MM.1S (cell line): ENCODE results near the gene KCNC3.

ENCODE experiments used
- DNase-seq: peaks from one replicate; pipeline ENCODE4 v3.0.0-alpha.2; 2015
- H2AFZ ChIP-seq: fragments of 300-600 bp; sonication (generic); 2 replicates; pipeline ENCODE4 v1.6.0; 2016; ENCODE audit warnings: antibody characterized with exemption, low read length
- H3F3A ChIP-seq: fragments of 300-600 bp; sonication (generic); 2 replicates; pipeline ENCODE4 v1.6.1; 2016; ENCODE audit warnings: mild to moderate bottlenecking, antibody characterized with exemption, low read length, moderate library complexity, mixed read lengths; ENCODE audit not compliant: insufficient read depth
- H3K27ac ChIP-seq: fragments of 300-600 bp; sonication (generic); 2 replicates; pipeline ENCODE4 v1.5.1; 2016; ENCODE audit warnings: mild to moderate bottlenecking, low read length
- H3K27me3 ChIP-seq: fragments of 300-600 bp; sonication (generic); replicated peaks from 2 replicates; pipeline ENCODE4 v1.6.0; 2016; ENCODE audit warnings: low read length; ENCODE audit not compliant: insufficient read depth
- H3K36me3 ChIP-seq: fragments of 300-600 bp; sonication (generic); replicated peaks from 2 replicates; pipeline ENCODE4 v1.6.1; 2016; ENCODE audit warnings: mild to moderate bottlenecking, low read length, mixed read lengths; ENCODE audit not compliant: insufficient read depth
- H3K4me1 ChIP-seq: fragments of 300-600 bp; sonication (generic); 2 replicates; pipeline ENCODE4 v1.6.1; 2016; ENCODE audit warnings: low read length, mixed read lengths
- H3K4me2 ChIP-seq: fragments of 300-600 bp; sonication (generic); 2 replicates; pipeline ENCODE4 v1.6.0; 2016; ENCODE audit warnings: low read depth, low read length
- H3K4me3 ChIP-seq: fragments of 300-600 bp; sonication (generic); 2 replicates; pipeline ENCODE4 v1.5.1; 2016; ENCODE audit warnings: low read length, mixed read lengths
- H3K79me2 ChIP-seq: fragments of 300-600 bp; sonication (generic); 2 replicates; pipeline ENCODE4 v1.6.1; 2016; ENCODE audit warnings: mixed run types, low read length, mixed read lengths
- H3K9ac ChIP-seq: fragments of 300-600 bp; sonication (generic); 2 replicates; pipeline ENCODE4 v1.6.1; 2016; ENCODE audit warnings: low read length, mixed read lengths
- H3K9me2 ChIP-seq: fragments of 300-600 bp; sonication (generic); replicated peaks from 2 replicates; pipeline ENCODE4 v1.6.1; 2016; ENCODE audit warnings: mild to moderate bottlenecking, low read length, mixed read lengths; ENCODE audit not compliant: insufficient read depth
- H3K9me3 ChIP-seq: fragments of 300-600 bp; sonication (generic); replicated peaks from 2 replicates; pipeline ENCODE4 v1.6.1; 2016; ENCODE audit warnings: mild to moderate bottlenecking, low read length, mixed read lengths; ENCODE audit not compliant: insufficient read depth
- H4K20me1 ChIP-seq: fragments of 300-600 bp; sonication (generic); 2 replicates; pipeline ENCODE4 v1.6.1; 2016; ENCODE audit warnings: mild to moderate bottlenecking, low read length, moderate library complexity, mixed read lengths; ENCODE audit not compliant: insufficient read depth
- EZH2 ChIP-seq: fragments of 300-600 bp; sonication (generic); optimal IDR thresholded peaks from 2 replicates; pipeline ENCODE3; 2017; ENCODE audit warnings: low read depth, mild to moderate bottlenecking, antibody characterized with exemption, low read length, mixed read lengths
- EZH2phosphoT487 ChIP-seq: fragments of 300-600 bp; sonication (generic); IDR thresholded peaks from 2 replicates; pipeline ENCODE4 v1.6.1; 2018; ENCODE audit warnings: antibody characterized with exemption, low read length
- TF ChIP-seq, protein P1 (sequence below): fragments of 300-600 bp; sonication (generic); IDR thresholded peaks from 2 replicates; pipeline ENCODE4 v1.5.1; 2016; ENCODE audit warnings: antibody characterized with exemption, low read length, mixed read lengths

The KCNC3 gene

GRCh38 chr19:50300814-50301606 is 28.2 kb downstream of the KCNC3 start:
- Histone ChIP-seq H3K9me2 (no peaks in the 10 kb centered on the region), H3F3A (no peaks in the 10 kb centered on the region), H3K27me3 (peaks cover 78% of the 10 kb centered on the region), H3K27ac (no peak overlapping the region), H3K36me3 (no peaks in the 10 kb centered on the region), H3K4me2 (no peak overlapping the region), H3K9me3 (no peaks in the 10 kb centered on the region), H3K9ac (no peak overlapping the region), H3K79me2 (no peaks in the 10 kb centered on the region), H2AFZ (no peak overlapping the region), H3K4me3 (no peak overlapping the region), H3K4me1 (no peaks in the 10 kb centered on the region), H4K20me1 (no peaks in the 10 kb centered on the region)
- no peak for TF ChIP-seq EZH2phosphoT487
- TF ChIP-seq, protein P1, sequence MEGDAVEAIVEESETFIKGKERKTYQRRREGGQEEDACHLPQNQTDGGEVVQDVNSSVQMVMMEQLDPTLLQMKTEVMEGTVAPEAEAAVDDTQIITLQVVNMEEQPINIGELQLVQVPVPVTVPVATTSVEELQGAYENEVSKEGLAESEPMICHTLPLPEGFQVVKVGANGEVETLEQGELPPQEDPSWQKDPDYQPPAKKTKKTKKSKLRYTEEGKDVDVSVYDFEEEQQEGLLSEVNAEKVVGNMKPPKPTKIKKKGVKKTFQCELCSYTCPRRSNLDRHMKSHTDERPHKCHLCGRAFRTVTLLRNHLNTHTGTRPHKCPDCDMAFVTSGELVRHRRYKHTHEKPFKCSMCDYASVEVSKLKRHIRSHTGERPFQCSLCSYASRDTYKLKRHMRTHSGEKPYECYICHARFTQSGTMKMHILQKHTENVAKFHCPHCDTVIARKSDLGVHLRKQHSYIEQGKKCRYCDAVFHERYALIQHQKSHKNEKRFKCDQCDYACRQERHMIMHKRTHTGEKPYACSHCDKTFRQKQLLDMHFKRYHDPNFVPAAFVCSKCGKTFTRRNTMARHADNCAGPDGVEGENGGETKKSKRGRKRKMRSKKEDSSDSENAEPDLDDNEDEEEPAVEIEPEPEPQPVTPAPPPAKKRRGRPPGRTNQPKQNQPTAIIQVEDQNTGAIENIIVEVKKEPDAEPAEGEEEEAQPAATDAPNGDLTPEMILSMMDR = no peak
- TF ChIP-seq EZH2 = no peak
- no peak for DNase-seq

- no peaks in the 10 kb centered on the region for H4K20me1 ChIP-seq
- peaks cover 81% of the 10 kb centered on the region for H3K27me3 ChIP-seq
- H3K4me3 ChIP-seq = no peak overlapping the region
- H3K9me3 ChIP-seq = no peaks in the 10 kb centered on the region
- no peaks in the 10 kb centered on the region for H3K9me2 ChIP-seq
- no peaks in the 10 kb centered on the region for H3K36me3 ChIP-seq
- no peaks in the 10 kb centered on the region for H3K4me1 ChIP-seq
- H3K9ac ChIP-seq = no peak overlapping the region
- no peak overlapping the region for H2AFZ ChIP-seq
- no peak overlapping the region for H3K27ac ChIP-seq
- H3K4me2 ChIP-seq = no peak overlapping the region
- DNase-seq = no peak
- H3K79me2 ChIP-seq = no peaks in the 10 kb centered on the region
- no peaks in the 10 kb centered on the region for H3F3A ChIP-seq
- TF ChIP-seq EZH2 (no peak), EZH2phosphoT487 (no peak)
- TF ChIP-seq, protein P1 = no peak
Measured at GRCh38 chr19:50300051-50300450, 29.1 kb downstream of the KCNC3 start.

DNA sequence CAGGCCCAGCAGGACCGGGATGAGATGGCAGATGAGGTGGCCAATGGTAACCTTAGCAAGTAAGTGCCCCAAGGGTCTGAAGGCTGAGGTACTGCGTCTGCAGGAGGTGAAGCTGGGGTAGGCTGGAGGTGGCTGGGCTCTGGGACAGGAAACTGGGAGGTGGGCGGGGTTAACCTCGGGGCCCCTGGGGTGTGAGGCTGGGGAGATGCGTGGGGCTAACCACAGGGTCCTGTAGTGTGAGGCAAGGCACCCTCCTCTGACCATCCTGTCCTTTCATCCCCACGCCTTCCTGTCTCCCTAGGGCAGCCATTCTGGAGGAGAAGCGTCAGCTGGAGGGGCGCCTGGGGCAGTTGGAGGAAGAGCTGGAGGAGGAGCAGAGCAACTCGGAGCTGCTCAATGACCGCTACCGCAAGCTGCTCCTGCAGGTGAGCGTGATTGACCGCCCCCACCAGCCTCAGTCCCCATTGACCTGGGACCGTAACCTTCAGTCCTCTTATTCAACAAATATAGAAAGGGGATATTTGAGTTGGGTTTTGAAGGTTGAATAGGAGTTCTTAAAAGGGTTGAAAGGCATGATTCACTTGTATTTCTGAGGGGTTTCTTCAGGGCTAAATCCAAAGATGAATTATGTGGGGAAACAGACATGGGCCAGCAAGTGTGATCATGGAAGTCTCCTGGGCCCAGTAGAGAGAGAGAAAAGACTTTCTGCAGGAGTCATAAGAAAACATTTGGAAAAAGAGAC is 35.7 kb downstream of the KCNC3 start:
- H3K9ac ChIP-seq = no peak overlapping the region
- H3K4me1 ChIP-seq = no peaks in the 10 kb centered on the region
- H3K9me3 ChIP-seq = no peaks in the 10 kb centered on the region
- H3K4me3 ChIP-seq = no peak overlapping the region
- no peak overlapping the region for H3K27ac ChIP-seq
- H2AFZ ChIP-seq = no peak overlapping the region
- H3F3A ChIP-seq = no peaks in the 10 kb centered on the region
- no peaks in the 10 kb centered on the region for H3K36me3 ChIP-seq
- no peaks in the 10 kb centered on the region for H3K79me2 ChIP-seq
- no peaks in the 10 kb centered on the region for H4K20me1 ChIP-seq
- H3K27me3 ChIP-seq = peaks cover 83% of the 10 kb centered on the region
- H3K9me2 ChIP-seq = no peaks in the 10 kb centered on the region
- no peak overlapping the region for H3K4me2 ChIP-seq
- DNase-seq = no peak
- TF ChIP-seq EZH2phosphoT487 = no peak
- TF ChIP-seq, protein P1 = no peak
- TF ChIP-seq EZH2 = no peak
